Upper lobe of left lung (tissue), 4 donors: ENCODE measurements around the gene SPRED2.

Source experiments
- CTCF ChIP-seq, 6 experiments: fragments of 450-650 bp in 4 of 6; fragments of 200-600 bp in 2 of 6; sonication (generic) in 2 of 6; IDR thresholded peaks; one replicate each; pipeline ENCODE4 v1.5.1; 2016 to 2019; ENCODE audit warnings: antibody characterized with exemption in 6 of 6
- EP300 ChIP-seq, 4 donors: sonication (generic); formaldehyde crosslinking; IDR thresholded peaks; one replicate each; pipeline ENCODE4 v1.5.1; 2017; ENCODE audit warnings: antibody characterized with exemption in 4 of 4, control low read depth in 2 of 4
- POLR2A ChIP-seq, 4 donors: fragments of 450-650 bp; IDR thresholded peaks; one replicate each; pipeline ENCODE4 v1.5.1; 2016 to 2017; ENCODE audit warnings: antibody characterized with exemption in 4 of 4, mild to moderate bottlenecking in 2 of 4
- POLR2AphosphoS5 ChIP-seq, 2 donors: sonication (generic); formaldehyde crosslinking; IDR thresholded peaks; one replicate each; pipeline ENCODE4 v1.5.1; 2017; ENCODE audit warnings: antibody characterized with exemption in 2 of 2

DNA sequence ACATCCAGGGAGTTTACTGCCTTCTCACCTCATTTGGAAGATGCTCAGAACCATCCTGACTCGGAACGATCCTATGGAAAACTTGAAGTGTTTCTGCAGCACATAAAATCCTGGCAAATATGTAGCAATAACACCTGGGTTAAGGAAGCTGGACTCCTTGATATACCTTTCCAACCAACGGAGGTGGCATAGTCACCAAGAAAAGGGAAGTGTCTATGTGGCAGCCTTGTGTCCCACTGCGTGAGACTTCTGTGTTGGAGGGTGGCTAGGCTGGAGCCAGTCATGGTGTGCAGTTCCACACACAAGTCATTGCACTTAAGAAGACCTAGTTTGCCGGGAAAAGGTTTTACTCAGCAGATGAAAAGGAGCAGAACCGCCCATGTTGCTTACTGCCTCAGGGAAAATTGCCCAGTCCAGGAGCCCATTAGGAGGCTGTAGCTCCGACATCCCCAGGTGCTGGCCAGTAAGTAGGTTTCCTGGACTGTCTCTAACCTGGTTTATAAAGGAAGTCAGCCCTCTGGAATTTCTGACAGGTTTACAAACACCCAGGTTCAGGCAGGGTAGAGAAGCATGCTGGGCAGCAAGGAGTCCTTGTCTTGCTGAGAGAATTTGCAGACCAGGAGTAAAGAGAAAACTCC lies 46.2 kb upstream of the SPRED2 start:
- TF ChIP-seq CTCF (IDR thresholded peaks at IDR 0.05) (no peak), POLR2AphosphoS5 (IDR thresholded peaks at IDR 0.05) (no peak), EP300 (IDR thresholded peaks at IDR 0.05) (no peak), POLR2A (IDR thresholded peaks at IDR 0.05) (no peak)
